H1 (cell line): ENCODE results near the gene SLCO2A1. TPM values are rescaled to one million over a fixed set of nuclear protein-coding genes. Genes with fewer than 3 reads are reported as not detected.

Experiments used
- CTCF ChIA-PET: fragments of 300-600 bp; sonication (Branson Sonifier 250); formaldehyde crosslinking; loops from one replicate; lab custom pipeline; 2021; ENCODE audit not compliant: partially characterized antibody; lab: Charles Lee
- POLR2A ChIA-PET: fragments of 300-600 bp; sonication (Branson Sonifier 250); formaldehyde crosslinking; loops from one replicate; lab custom pipeline; 2021; ENCODE audit warnings: inconsistent platforms; ENCODE audit not compliant: partially characterized antibody; lab: Charles Lee
- DNase-seq, 2 experiments: peaks; one replicate each; pipeline versions ENCODE4 v3.0.0 to v3.0.0-alpha.2; 2010 to 2022; ENCODE audit warnings: low spot score in 2 of 2, low read depth in 1 of 2, mixed read lengths in 1 of 2
- FAIRE-seq: peaks from 2 replicates; lab custom pipeline; 2011; peaks lifted over from hg19 to GRCh38; lab: Jason Lieb, UNC
- H2AFZ ChIP-seq: 2 replicates; pipeline ENCODE4 v1.8.1; 2012; ENCODE audit warnings: low read length, inconsistent platforms
- H2AK5ac ChIP-seq: 2 replicates; pipeline ENCODE4 v1.6.1; 2013; ENCODE audit warnings: low read depth, low read length
- H2BK120ac ChIP-seq: replicated peaks from 2 replicates; pipeline ENCODE3; 2013; ENCODE audit warnings: low read depth, low read length, inconsistent platforms
- H2BK12ac ChIP-seq: 2 replicates; pipeline ENCODE4 v1.6.1; 2013; ENCODE audit warnings: low read depth, low read length
- H2BK15ac ChIP-seq: 2 replicates; pipeline ENCODE4 v1.6.1; 2013; ENCODE audit warnings: low read length
- H2BK20ac ChIP-seq: 2 replicates; pipeline ENCODE4 v1.6.1; 2013; ENCODE audit warnings: low read length
- H2BK5ac ChIP-seq: 2 replicates; pipeline ENCODE4 v1.6.1; 2013; ENCODE audit warnings: low read depth, low read length
- H3K14ac ChIP-seq: 2 replicates; pipeline ENCODE4 v1.6.1; 2013; ENCODE audit warnings: inconsistent platforms; ENCODE audit not compliant: insufficient read length
- H3K18ac ChIP-seq: 2 replicates; pipeline ENCODE4 v1.6.1; 2013; ENCODE audit warnings: low read length; ENCODE audit errors: extremely low read depth
- H3K23ac ChIP-seq: 2 replicates; pipeline ENCODE4 v1.6.1; 2013; ENCODE audit warnings: inconsistent platforms; ENCODE audit not compliant: insufficient read length
- H3K23me2 ChIP-seq: 2 replicates; pipeline ENCODE4 v1.6.1; 2013; ENCODE audit warnings: low read depth, low read length
- H3K27ac ChIP-seq: 2 replicates; pipeline ENCODE4 v1.6.1; 2011; ENCODE audit warnings: low read depth, low read length, inconsistent platforms
- H3K27me3 ChIP-seq, 4 experiments: replicated peaks in 1 of 4; 1 replicate in 1 of 4; 2 replicates in 3 of 4; pipeline versions ENCODE4 v1.6.1 to v1.8.1; 2011 to 2013; ENCODE audit warnings: low read length in 3 of 4, mild to moderate bottlenecking in 3 of 4, inconsistent platforms in 2 of 4, mixed read lengths in 2 of 4, moderate library complexity in 1 of 4; ENCODE audit not compliant: control insufficient read depth in 3 of 4, insufficient read depth in 3 of 4; ENCODE audit errors: extremely low read depth in 1 of 4
- H3K36me3 ChIP-seq, 4 experiments: 2 replicates each; pipeline versions ENCODE4 v1.6.1 to v1.8.1; 2011 to 2013; ENCODE audit warnings: mild to moderate bottlenecking in 4 of 4, low read length in 3 of 4, moderate library complexity in 2 of 4, control low read depth in 1 of 4, inconsistent platforms in 1 of 4; ENCODE audit not compliant: insufficient read depth in 4 of 4, control insufficient read depth in 2 of 4
- H3K4ac ChIP-seq: replicated peaks from 2 replicates; pipeline ENCODE3; 2013; ENCODE audit warnings: low read length, low read depth, mixed read lengths, inconsistent platforms; ENCODE audit not compliant: insufficient read length
- H3K4me1 ChIP-seq, 4 experiments: replicated peaks in 1 of 4; 1 replicate in 1 of 4; 2 replicates in 3 of 4; pipeline versions ENCODE4 v1.6.1 to v1.8.1; 2011 to 2013; ENCODE audit warnings: low read length in 3 of 4, inconsistent platforms in 2 of 4, mixed read lengths in 1 of 4; ENCODE audit not compliant: insufficient read depth in 4 of 4, control insufficient read depth in 3 of 4
- H3K4me2 ChIP-seq, 2 experiments: 2 replicates each; pipeline versions ENCODE4 v1.6.1 to v1.8.1; 2011 to 2013; ENCODE audit warnings: low read depth in 2 of 2, low read length in 2 of 2, control low read depth in 1 of 2, inconsistent platforms in 1 of 2, mild to moderate bottlenecking in 1 of 2; ENCODE audit not compliant: insufficient read depth in 1 of 2
- H3K4me3 ChIP-seq, 4 experiments: fragments of 200-600, 300-600 bp in 1 of 4; sonication (generic), shearing (Covaris generic), sonication (Bioruptor Twin) in 1 of 4; 2 replicates each; pipeline versions ENCODE4 v1.5.1 to v1.8.1; 2011 to 2016; ENCODE audit warnings: low read length in 4 of 4, low read depth in 3 of 4, control low read depth in 2 of 4, inconsistent platforms in 2 of 4, mild to moderate bottlenecking in 2 of 4, mixed read lengths in 1 of 4, moderate library complexity in 1 of 4; ENCODE audit not compliant: insufficient read depth in 2 of 4; ENCODE audit errors: extremely low read depth in 1 of 4
- H3K56ac ChIP-seq: replicated peaks from 2 replicates; pipeline ENCODE3; 2013; ENCODE audit warnings: low read depth, mild to moderate bottlenecking, mixed read lengths, low read length, inconsistent platforms; ENCODE audit not compliant: insufficient read length
- H3K79me1 ChIP-seq: 2 replicates; pipeline ENCODE4 v1.6.1; 2013; ENCODE audit warnings: low read depth, low read length, control low read depth
- H3K79me2 ChIP-seq, 2 experiments: 2 replicates each; pipeline versions ENCODE4 v1.6.1 to v1.8.1; 2012 to 2013; ENCODE audit warnings: low read length in 2 of 2, mild to moderate bottlenecking in 2 of 2, inconsistent platforms in 1 of 2; ENCODE audit not compliant: insufficient read depth in 2 of 2, control insufficient read depth in 1 of 2
- H3K9ac ChIP-seq, 4 experiments: replicated peaks in 1 of 4; 1 replicate in 1 of 4; 2 replicates in 3 of 4; pipeline versions ENCODE4 v1.6.1 to v1.8.1; 2011 to 2013; ENCODE audit warnings: low read depth in 3 of 4, low read length in 3 of 4, control low read depth in 2 of 4, mild to moderate bottlenecking in 2 of 4, moderate library complexity in 2 of 4, inconsistent platforms in 1 of 4; ENCODE audit errors: extremely low read depth in 1 of 4
- H3K9me3 ChIP-seq, 2 experiments: 2 replicates each; pipeline versions ENCODE4 v1.6.1 to v1.8.1; 2012 to 2013; ENCODE audit warnings: mild to moderate bottlenecking in 2 of 2, moderate library complexity in 2 of 2, control low read depth in 1 of 2, inconsistent platforms in 1 of 2, low read depth in 1 of 2, low read length in 1 of 2, mixed read lengths in 1 of 2; ENCODE audit not compliant: insufficient read depth in 2 of 2
- H4K20me1 ChIP-seq, 2 experiments: replicated peaks in 1 of 2; 2 replicates each; pipeline versions ENCODE3 to v1.8.1; 2011 to 2013; ENCODE audit warnings: inconsistent platforms in 2 of 2, low read length in 2 of 2, mild to moderate bottlenecking in 1 of 2; ENCODE audit not compliant: insufficient read depth in 2 of 2, control insufficient read depth in 1 of 2
- H4K5ac ChIP-seq: 2 replicates; pipeline ENCODE4 v1.6.1; 2013; ENCODE audit warnings: low read length, low read depth, mixed read lengths, inconsistent platforms; ENCODE audit not compliant: insufficient read length
- H4K8ac ChIP-seq: 2 replicates; pipeline ENCODE4 v1.8.0; 2013; ENCODE audit warnings: mild to moderate bottlenecking, moderate library complexity, low read length, inconsistent platforms; ENCODE audit not compliant: insufficient read depth; ENCODE audit errors: extremely low read depth
- H4K91ac ChIP-seq: replicated peaks from 2 replicates; pipeline ENCODE3; 2013; ENCODE audit warnings: low read length, mixed read lengths, inconsistent platforms; ENCODE audit not compliant: insufficient read length
- CTCF ChIP-seq, 3 experiments: IDR thresholded peaks; 1 replicate in 2 of 3; 2 replicates in 1 of 3; pipeline versions ENCODE4 v1.5.1 to v1.6.1; 2011; ENCODE audit warnings: low read length in 3 of 3, mild to moderate bottlenecking in 3 of 3, inconsistent platforms in 2 of 3, low read depth in 1 of 3, moderate library complexity in 1 of 3; ENCODE audit not compliant: insufficient read depth in 1 of 3; ENCODE audit errors: control extremely low read depth in 1 of 3
- GABPA ChIP-seq: IDR thresholded peaks from 2 replicates; pipeline ENCODE4 v1.6.1; 2011; ENCODE audit warnings: mild to moderate bottlenecking, low read length, moderate library complexity, borderline replicate concordance; ENCODE audit not compliant: insufficient read depth
- GTF2F1 ChIP-seq: IDR thresholded peaks from 2 replicates; pipeline ENCODE4 v1.6.1; 2012; ENCODE audit warnings: low read depth, low read length, improper control_type of control experiment, borderline replicate concordance
- HDAC6 ChIP-seq: IDR thresholded peaks from one replicate; pipeline ENCODE4 v1.7.1; 2012; ENCODE audit warnings: low read depth, mild to moderate bottlenecking, inconsistent platforms, low read length, moderate library complexity
- KDM4A ChIP-seq: IDR thresholded peaks from one replicate; pipeline ENCODE4 v1.7.1; 2012; ENCODE audit warnings: low read depth, mild to moderate bottlenecking, moderate library complexity, low read length, inconsistent platforms; ENCODE audit not compliant: severe bottlenecking
- POLR2A ChIP-seq, 2 experiments: IDR thresholded peaks; 1 replicate in 1 of 2; 2 replicates in 1 of 2; pipeline ENCODE4 v1.6.1; 2011; ENCODE audit warnings: low read depth in 2 of 2, low read length in 2 of 2, mild to moderate bottlenecking in 2 of 2; ENCODE audit errors: control extremely low read depth in 1 of 2
- RAD21 ChIP-seq, 2 experiments: IDR thresholded peaks in 1 of 2; conservative IDR thresholded peaks in 1 of 2; 2 replicates each; pipeline ENCODE4 v1.6.1; 2011; ENCODE audit warnings: low read depth in 2 of 2, low read length in 2 of 2, improper control_type of control experiment in 1 of 2, inconsistent platforms in 1 of 2, mild to moderate bottlenecking in 1 of 2, moderate library complexity in 1 of 2
- RXRA ChIP-seq: IDR thresholded peaks from 2 replicates; pipeline ENCODE4 v1.6.1; 2011; ENCODE audit warnings: low read depth, mild to moderate bottlenecking, low read length, moderate library complexity; ENCODE audit not compliant: insufficient read depth
- SAP30 ChIP-seq: fragments of 300-600 bp; sonication (generic); IDR thresholded peaks from 2 replicates; pipeline ENCODE4 v1.7.1; 2012; ENCODE audit warnings: low read length, moderate library complexity, mild to moderate bottlenecking, inconsistent platforms; ENCODE audit not compliant: insufficient read depth, insufficient replicate concordance
- TAF1 ChIP-seq: IDR thresholded peaks from 2 replicates; pipeline ENCODE4 v1.6.1; 2011; ENCODE audit warnings: mild to moderate bottlenecking, low read depth, low read length
- TCF12 ChIP-seq: IDR thresholded peaks from 2 replicates; pipeline ENCODE4 v1.6.1; 2011; ENCODE audit warnings: low read depth, mild to moderate bottlenecking, low read length
- ZNF274 ChIP-seq: IDR thresholded peaks from 2 replicates; pipeline ENCODE4 v1.7.0; 2012; ENCODE audit warnings: low read length, borderline replicate concordance; ENCODE audit errors: extremely low read depth
- WGBS, 2 experiments: shearing (Covaris generic) in 1 of 2; methylation state at CpG; one replicate each; pipeline versions ENCODE4 v1.1.6 to v1.1.7; 2013 to 2015; ENCODE audit warnings: low lambda C conversion rate in 2 of 2, mixed read lengths in 2 of 2, inconsistent platforms in 1 of 2, low coverage in 1 of 2, missing lambda C conversion rate in 1 of 2; ENCODE audit not compliant: insufficient replicate concordance in 2 of 2, insufficient coverage in 1 of 2, insufficient read length in 1 of 2; ENCODE audit errors: extremely low coverage in 1 of 2, missing lambda C conversion rate in 1 of 2; 5-methylcytosine and 5-hydroxymethylcytosine counted together
- polyA plus RNA-seq, 7 experiments: library from polyadenylated mRNA; depleted of rRNA in 3 of 7; stranded (reverse) in 5 of 7; unstranded in 2 of 7; fragments of >200 nt in 5 of 7; fragments of 200-250 nt in 2 of 7; gene quantifications; 1 replicate in 5 of 7; 2 replicates in 1 of 7; 4 replicates in 1 of 7; pipeline versions ENCODE4 v1.2.1 to v1.2.3, GENCODE V29; 2011 to 2013; ENCODE audit warnings: missing spikeins in 2 of 7, mixed read lengths in 2 of 7
- total RNA-seq: library from RNA; stranded (reverse); fragmentation: NEBNext Ultra II Directional; extraction: Animal tissue kit (Norgen Biotek cat#: 25700); gene quantifications from 2 replicates; pipeline ENCODE4 v1.2.1, GENCODE V29; 2021

The SLCO2A1 gene
- total and polyA plus RNA-seq, 2 of the 8 experiments (the other 6 are each of a cell fraction or from before 2014, with no cell fraction given) = 1.1 to 2.3 TPM

GRCh38 chr3:134064081-134064480 is 34.4 kb upstream of the SLCO2A1 start:
- Histone ChIP-seq H3K36me3 (no peaks in the 10 kb centered on the region), H3K27ac (no peak overlapping the region), H3K23ac (no peak overlapping the region), H4K20me1 (no peaks in the 10 kb centered on the region), H4K91ac (no peak overlapping the region), H2AK5ac (no peak overlapping the region), H2BK20ac (no peak overlapping the region), H2BK5ac (no peak overlapping the region), H4K8ac (no peak overlapping the region), H2AFZ (no peak overlapping the region), H2BK120ac (no peak overlapping the region), H4K5ac (no peak overlapping the region), H3K27me3 (no peaks in the 10 kb centered on the region), H3K56ac (no peak overlapping the region), H3K14ac (no peak overlapping the region), H3K9ac (no peak overlapping the region), H3K4me2 (no peak overlapping the region), H3K4me3 (no peak overlapping the region), H3K79me2 (no peaks in the 10 kb centered on the region), H2BK15ac (no peak overlapping the region), H3K23me2 (no peaks in the 10 kb centered on the region), H2BK12ac (no peak overlapping the region), H3K18ac (no peak overlapping the region), H3K4ac (no peak overlapping the region), H3K4me1 (no peaks in the 10 kb centered on the region), H3K9me3 (no peaks in the 10 kb centered on the region), H3K79me1 (no peaks in the 10 kb centered on the region)
- CTCF ChIA-PET = interaction anchor here (0.7 to 1.5 kb wide), 4 partner anchors 21 to 133 kb away, joined by 3 to 5 read pairs (median 4); no protein-coding TSS in a partner anchor
- FAIRE-seq = no peak
- POLR2A ChIA-PET = no interaction called here
- DNase-seq = no peak
- WGBS, 2 experiments = 81% methylated on average over 2 of the region's 2 CpGs; no CpG with 5 or more reads in 1 of the 2 experiments
- TF ChIP-seq RXRA (no peak), ZNF274 (no peak), RAD21 (IDR thresholded peaks at IDR 0.05 in 1 of 2, conservative IDR thresholded peaks at IDR 0.05 in 1 of 2; ENCODE audit: low read depth in 2 of 2, low read length in 2 of 2) (no peak), TAF1 (no peak), GTF2F1 (no peak), SAP30 (no peak), TCF12 (no peak), GABPA (no peak), KDM4A (no peak), HDAC6 (no peak), POLR2A (IDR thresholded peaks at IDR 0.05; ENCODE audit: control extremely low read depth in 1 of 2, low read depth in 2 of 2, low read length in 2 of 2) (no peak), CTCF (IDR thresholded peaks at IDR 0.05; ENCODE audit: control extremely low read depth in 1 of 3, insufficient read depth in 1 of 3, low read depth in 1 of 3, low read length in 3 of 3) (no peak)
